Sigmoid colon (tissue), 7 donors: Measurements from ENCODE around the gene MAGEA10. TPM values are rescaled to one million over a fixed set of nuclear protein-coding genes. Genes with fewer than 3 reads are reported as not detected.

Experiments used
- DNase-seq: peaks from one replicate; pipeline ENCODE4 v3.0.0-alpha.2; 2019
- H3K27ac ChIP-seq, 4 donors: fragments of 200-600 bp; sonication (generic); one replicate each; pipeline ENCODE4 v1.5.1; 2016 to 2019; ENCODE audit warnings: mild to moderate bottlenecking in 1 of 4
- H3K27me3 ChIP-seq, 3 donors: fragments of 200-600 bp; sonication (generic); one replicate each; pipeline ENCODE4 v1.5.1; 2019; ENCODE audit warnings: mild to moderate bottlenecking in 1 of 3
- H3K36me3 ChIP-seq, 4 donors: fragments of 200-600 bp; sonication (generic); one replicate each; pipeline ENCODE4 v1.5.1; 2016 to 2019
- H3K4me1 ChIP-seq, 4 donors: fragments of 200-600 bp; sonication (generic); one replicate each; pipeline ENCODE4 v1.5.1; 2017 to 2019
- H3K4me3 ChIP-seq, 4 donors: fragments of 200-600 bp; sonication (generic); one replicate each; pipeline ENCODE4 v1.5.1; 2017 to 2019; ENCODE audit warnings: mild to moderate bottlenecking in 2 of 4, moderate library complexity in 1 of 4
- H3K9me3 ChIP-seq, 4 donors: fragments of 200-600 bp in 3 of 4; sonication (generic) in 3 of 4; one replicate each; pipeline versions ENCODE4 v1.5.1 to v1.6.1; 2013 to 2019
- EP300 ChIP-seq, 4 donors: sonication (generic); formaldehyde crosslinking; IDR thresholded peaks; one replicate each; pipeline ENCODE4 v1.6.1; 2017; ENCODE audit warnings: antibody characterized with exemption in 4 of 4
- POLR2A ChIP-seq, 2 donors: fragments of 450-650 bp; IDR thresholded peaks; one replicate each; pipeline ENCODE4 v1.6.1; 2016; ENCODE audit warnings: antibody characterized with exemption in 2 of 2, mild to moderate bottlenecking in 2 of 2, moderate library complexity in 2 of 2
- POLR2AphosphoS5 ChIP-seq, 4 donors: sonication (generic); formaldehyde crosslinking; IDR thresholded peaks; one replicate each; pipeline ENCODE4 v1.6.1; 2017; ENCODE audit warnings: antibody characterized with exemption in 4 of 4
- WGBS, 2 donors: extraction: QIAGEN DNeasy Blood & Tissue Kit; methylation state at CpG; one replicate each; pipeline ENCODE4 v1.1.7; 2013; 5-methylcytosine and 5-hydroxymethylcytosine counted together
- intact Hi-C: fragments of 100-400 bp; cut with DNase I; formaldehyde crosslinking; loops from one replicate; pipeline ENCODE4 v1.15.1; 2023
- polyA plus RNA-seq, 3 donors: library from polyadenylated mRNA; stranded (reverse); fragments of 200-250 nt; gene quantifications; one replicate each; pipeline ENCODE4 v1.2.3, GENCODE V29; 2013
- total RNA-seq, 4 donors: library from RNA; depleted of rRNA; stranded (reverse); fragments of >200 nt; gene quantifications; one replicate each; pipeline ENCODE4 v1.1.0, GENCODE V29; 2016
- TF ChIP-seq, protein P1 (sequence below), 4 experiments: fragments of 450-650 bp in 3 of 4; fragments of 200-600 bp in 1 of 4; IDR thresholded peaks; one replicate each; pipeline ENCODE4 v1.5.1; 2016 to 2019; ENCODE audit warnings: antibody characterized with exemption in 4 of 4, mild to moderate bottlenecking in 3 of 4, moderate library complexity in 2 of 4
- donor health status: healthy with polysubstance abuse.
- donor health status: Bipolar disorder and iron deficiency.
- donor health status: healthy.

The MAGEA10 gene
- total and polyA plus RNA-seq, 7 donors, result not detected

DNA sequence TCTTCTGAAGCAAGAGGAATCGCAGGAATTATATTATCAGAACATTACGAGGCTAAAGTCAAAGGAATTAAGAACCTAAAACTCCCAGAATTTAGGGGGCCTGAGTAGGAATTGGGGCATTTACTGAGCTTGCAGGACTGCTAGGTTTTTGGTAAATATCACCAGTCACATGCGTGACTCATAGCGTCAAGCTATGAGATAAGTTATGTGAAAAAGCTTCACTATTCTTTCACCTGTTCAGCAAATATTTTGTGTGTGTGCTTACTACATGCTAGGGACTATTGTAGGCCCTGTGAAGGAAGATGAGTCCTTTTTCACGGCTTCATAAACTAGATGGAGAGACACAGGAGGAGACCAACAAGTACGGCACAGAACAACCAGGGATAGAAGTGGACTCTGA lies 52.2 kb downstream of the MAGEA10 start:
- no peak overlapping the region for H3K27ac ChIP-seq
- TF ChIP-seq POLR2A (IDR thresholded peaks at IDR 0.05) (no peak), EP300 (IDR thresholded peaks at IDR 0.05) (no peak), POLR2AphosphoS5 (IDR thresholded peaks at IDR 0.05) (no peak)
- TF ChIP-seq, protein P1, sequence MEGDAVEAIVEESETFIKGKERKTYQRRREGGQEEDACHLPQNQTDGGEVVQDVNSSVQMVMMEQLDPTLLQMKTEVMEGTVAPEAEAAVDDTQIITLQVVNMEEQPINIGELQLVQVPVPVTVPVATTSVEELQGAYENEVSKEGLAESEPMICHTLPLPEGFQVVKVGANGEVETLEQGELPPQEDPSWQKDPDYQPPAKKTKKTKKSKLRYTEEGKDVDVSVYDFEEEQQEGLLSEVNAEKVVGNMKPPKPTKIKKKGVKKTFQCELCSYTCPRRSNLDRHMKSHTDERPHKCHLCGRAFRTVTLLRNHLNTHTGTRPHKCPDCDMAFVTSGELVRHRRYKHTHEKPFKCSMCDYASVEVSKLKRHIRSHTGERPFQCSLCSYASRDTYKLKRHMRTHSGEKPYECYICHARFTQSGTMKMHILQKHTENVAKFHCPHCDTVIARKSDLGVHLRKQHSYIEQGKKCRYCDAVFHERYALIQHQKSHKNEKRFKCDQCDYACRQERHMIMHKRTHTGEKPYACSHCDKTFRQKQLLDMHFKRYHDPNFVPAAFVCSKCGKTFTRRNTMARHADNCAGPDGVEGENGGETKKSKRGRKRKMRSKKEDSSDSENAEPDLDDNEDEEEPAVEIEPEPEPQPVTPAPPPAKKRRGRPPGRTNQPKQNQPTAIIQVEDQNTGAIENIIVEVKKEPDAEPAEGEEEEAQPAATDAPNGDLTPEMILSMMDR (IDR thresholded peaks at IDR 0.05), result no peak
- 91 to 95% methylated on average over 6 of the region's 6 CpGs for WGBS, 2 donors
- intact Hi-C loops, result no loop called here
- no peaks in the 10 kb centered on the region for H3K9me3 ChIP-seq
- no peaks in the 10 kb centered on the region for H3K27me3 ChIP-seq
- DNase-seq, result no peak
- no peaks in the 10 kb centered on the region for H3K4me1 ChIP-seq
- H3K36me3 ChIP-seq, result no peaks in the 10 kb centered on the region
- H3K4me3 ChIP-seq, result no peak overlapping the region

Other genes starting within 250 kb of the MAGEA10 start
- not detected for gene MAGEA4, start 225.7 kb downstream of the MAGEA10 start, total RNA-seq
- not detected for gene MAGEA4, start 225.7 kb downstream of the MAGEA10 start, polyA plus RNA-seq
- gene GABRE, start 163.9 kb downstream of the MAGEA10 start, total RNA-seq, result 10 to 100 TPM in 3 of 4 donors, 1 to 10 TPM in 1; 5.4 to 18.0 (median 12.6) TPM
- gene GABRE, start 163.9 kb downstream of the MAGEA10 start, polyA plus RNA-seq, result 1 to 10 TPM in 1 of 3 donors, under 1 TPM in 2; 0.23 to 4.1 (median 0.60) TPM